ENCODE results near the gene MTM1.

The MTM1 gene

GRCh38 chrX:150602743-150603142 lies 34.3 kb downstream of the MTM1 start:
- TF ChIP-seq POLR2A (IDR thresholded peaks at IDR 0.05; ENCODE audit: low read depth, low read length): no peak
- FAIRE-seq: no peak
- no peak for DNase-seq (ENCODE audit: insufficient read length, low spot score)

DNA sequence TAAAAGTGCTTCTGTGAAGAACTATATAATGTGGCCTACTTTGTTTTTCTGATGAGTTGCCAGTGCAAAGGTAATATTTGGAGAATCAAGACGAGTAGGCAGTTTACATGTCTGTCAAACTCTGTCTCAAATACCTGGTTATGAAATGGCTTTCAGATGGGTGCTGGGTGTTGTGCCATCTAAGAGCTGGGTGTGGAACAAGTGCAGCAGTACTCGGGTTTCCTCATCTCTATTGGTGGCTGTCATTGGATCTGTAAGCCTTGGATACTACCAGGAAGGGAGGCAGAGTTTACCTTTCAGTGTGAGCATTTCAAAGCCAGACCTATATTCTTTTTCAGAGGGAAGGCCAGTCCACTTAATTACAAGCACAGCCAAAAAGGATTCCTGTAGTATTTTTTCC lies 37.2 kb downstream of the MTM1 start:
- TF ChIP-seq POLR2A (IDR thresholded peaks at IDR 0.05; ENCODE audit: low read depth, low read length): no peak
- FAIRE-seq (no peak), DNase-seq (ENCODE audit: insufficient read length, low spot score) (no peak)

DNA sequence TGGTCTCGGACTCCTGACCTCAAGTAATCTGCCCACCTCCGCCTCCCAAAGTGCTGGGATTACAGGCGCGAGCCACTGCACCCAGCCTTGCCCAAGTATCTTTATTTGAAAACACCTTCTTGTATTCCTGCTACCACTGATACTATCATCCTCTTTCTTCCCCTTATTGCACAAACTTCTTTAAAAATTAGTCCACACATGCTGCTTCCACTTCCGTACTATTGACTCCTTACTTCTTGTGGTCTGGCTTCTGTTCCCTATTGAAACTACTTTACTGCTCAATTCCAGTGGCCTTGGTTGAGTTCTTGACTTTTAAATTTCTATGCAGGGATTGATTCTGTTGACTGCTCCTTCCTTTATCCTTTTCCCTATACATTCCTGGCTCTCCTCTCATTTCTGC lies 38.8 kb downstream of the MTM1 start:
- no peak for DNase-seq (ENCODE audit: insufficient read length, low spot score)
- no peak for TF ChIP-seq POLR2A (IDR thresholded peaks at IDR 0.05; ENCODE audit: low read depth, low read length)

GRCh38 chrX:150610043-150610442 lies 41.6 kb downstream of the MTM1 start:
- DNase-seq (ENCODE audit: insufficient read length, low spot score) (no peak), FAIRE-seq (no peak)
- TF ChIP-seq POLR2A (IDR thresholded peaks at IDR 0.05; ENCODE audit: low read depth, low read length): no peak

More for the DNA sequence above, 38.8 kb downstream of the MTM1 start:
- no peak for FAIRE-seq

- FAIRE-seq: no peak
- DNase-seq (ENCODE audit: insufficient read length, low spot score): no peak
- no peak for TF ChIP-seq POLR2A (IDR thresholded peaks at IDR 0.05; ENCODE audit: low read depth, low read length)
Observed at GRCh38 chrX:150610446-150610845, 42.0 kb downstream of the MTM1 start.

- FAIRE-seq (no peak), DNase-seq (ENCODE audit: insufficient read length, low spot score) (no peak)
- no peak for TF ChIP-seq POLR2A (IDR thresholded peaks at IDR 0.05; ENCODE audit: low read depth, low read length)
Observed at GRCh38 chrX:150615356-150615755, 46.9 kb downstream of the MTM1 start.

DNA sequence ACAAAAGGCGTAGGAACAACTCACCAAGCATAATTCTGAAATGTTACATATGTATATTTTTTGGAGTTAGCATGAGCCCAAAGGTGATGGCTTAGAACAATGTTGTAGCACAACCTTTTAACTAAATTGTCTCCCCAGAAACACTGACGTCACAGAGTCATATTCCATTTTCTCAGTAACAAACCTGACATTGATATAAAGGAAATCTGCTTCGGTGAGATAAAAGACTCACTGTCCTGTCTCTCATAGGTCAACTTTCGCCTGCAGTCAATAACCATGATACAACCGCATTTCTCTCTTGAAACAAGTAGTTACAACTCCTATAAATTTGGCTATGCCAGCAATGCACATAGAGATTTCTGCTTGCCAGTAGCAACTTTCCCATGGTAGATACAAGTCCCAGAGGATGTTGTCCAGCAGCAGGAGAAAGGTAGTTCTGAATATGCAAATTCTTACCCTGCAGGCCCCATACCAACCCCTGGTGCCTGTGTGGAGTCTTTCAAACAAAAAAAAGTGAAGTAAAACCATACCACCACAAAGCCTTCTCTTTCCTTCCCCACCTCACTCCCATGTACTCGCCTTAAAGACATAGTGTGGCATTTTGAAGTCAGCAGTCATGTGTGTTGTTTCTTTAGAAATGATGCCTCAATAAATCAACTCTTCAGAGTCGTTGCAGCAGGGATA lies 47.9 kb downstream of the MTM1 start:
- FAIRE-seq (no peak), DNase-seq (ENCODE audit: insufficient read length, low spot score) (no peak)
- TF ChIP-seq POLR2A (IDR thresholded peaks at IDR 0.05; ENCODE audit: low read depth, low read length): no peak

GRCh38 chrX:150616863-150617198 lies 48.4 kb downstream of the MTM1 start:
- no peak for TF ChIP-seq POLR2A (IDR thresholded peaks at IDR 0.05; ENCODE audit: low read depth, low read length)
- DNase-seq (ENCODE audit: insufficient read length, low spot score) (no peak), FAIRE-seq (no peak)

DNA sequence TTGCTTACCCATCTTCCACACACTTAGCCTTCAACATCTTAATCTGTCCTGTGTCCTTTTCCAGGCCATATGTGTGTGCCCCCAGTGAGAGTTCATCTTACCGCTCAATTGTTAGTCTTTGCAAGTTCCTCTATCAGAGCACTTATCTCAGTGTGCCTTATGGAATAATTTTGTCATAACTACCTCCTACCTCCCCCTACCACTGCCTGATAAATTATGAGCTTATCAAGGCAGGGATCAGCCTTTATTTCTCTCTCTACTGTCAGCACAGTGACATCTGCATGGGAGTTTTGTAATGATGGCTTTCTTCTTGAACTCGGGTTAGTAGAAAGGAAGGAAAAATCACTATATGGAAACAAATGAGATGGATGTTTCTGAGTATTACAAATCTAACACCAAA lies 53.2 kb downstream of the MTM1 start:
- DNase-seq (ENCODE audit: insufficient read length, low spot score) (no peak), FAIRE-seq (no peak)
- TF ChIP-seq POLR2A (IDR thresholded peaks at IDR 0.05; ENCODE audit: low read depth, low read length): no peak

GRCh38 chrX:150623583-150623982 lies 55.2 kb downstream of the MTM1 start:
- FAIRE-seq (no peak), DNase-seq (ENCODE audit: insufficient read length, low spot score) (no peak)
- no peak for TF ChIP-seq POLR2A (IDR thresholded peaks at IDR 0.05; ENCODE audit: low read depth, low read length)

DNA sequence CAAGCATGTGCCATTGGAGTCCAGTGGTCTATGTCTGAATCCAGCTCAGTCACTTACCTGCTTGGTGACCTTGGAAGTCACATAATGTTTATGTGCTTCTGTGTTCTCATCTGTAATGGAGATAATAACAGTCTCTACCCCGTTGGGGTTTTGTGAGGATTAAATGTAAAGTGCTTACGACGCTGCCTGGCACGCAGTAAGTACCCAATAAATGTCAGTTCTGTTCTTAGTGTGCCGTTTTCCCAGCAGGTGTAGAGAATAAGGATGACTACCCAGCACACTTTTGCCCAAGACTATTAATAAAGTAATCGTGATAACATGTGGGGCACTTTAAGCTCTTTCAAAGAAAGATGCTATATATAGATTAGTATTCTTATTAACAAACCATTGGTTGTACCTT lies 56.7 kb downstream of the MTM1 start:
- FAIRE-seq: no peak
- no peak for DNase-seq (ENCODE audit: insufficient read length, low spot score)

DNA sequence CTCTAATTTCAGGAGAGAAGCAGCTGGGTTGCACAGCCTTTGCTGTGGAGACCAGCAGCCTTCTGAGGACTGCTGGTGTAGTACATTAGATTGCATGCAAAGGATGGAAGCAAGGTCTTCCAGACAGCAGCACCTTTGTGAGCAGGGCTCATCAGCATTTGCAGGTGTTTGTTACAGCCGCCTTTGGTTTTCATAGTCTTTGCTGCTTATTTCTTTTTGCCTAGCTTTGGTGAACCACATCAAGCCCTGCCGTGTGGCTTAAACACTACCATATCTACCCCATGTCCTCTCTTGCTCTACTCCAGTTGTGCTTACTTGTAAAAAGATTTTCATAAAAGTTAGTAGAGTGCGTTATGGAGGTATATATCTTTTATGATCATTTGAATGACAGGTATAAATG lies 57.5 kb downstream of the MTM1 start:
- no peak for FAIRE-seq
- TF ChIP-seq POLR2A (IDR thresholded peaks at IDR 0.05; ENCODE audit: low read depth, low read length): no peak

More for the DNA sequence above, 56.7 kb downstream of the MTM1 start:
- no peak for TF ChIP-seq POLR2A (IDR thresholded peaks at IDR 0.05; ENCODE audit: low read depth, low read length)

GRCh38 chrX:150627957-150628356 lies 59.5 kb downstream of the MTM1 start:
- no peak for TF ChIP-seq POLR2A (IDR thresholded peaks at IDR 0.05; ENCODE audit: low read depth, low read length)
- DNase-seq (ENCODE audit: insufficient read length, low spot score): no peak
- FAIRE-seq: no peak

More for the DNA sequence above, 57.5 kb downstream of the MTM1 start:
- DNase-seq (ENCODE audit: insufficient read length, low spot score): no peak

DNA sequence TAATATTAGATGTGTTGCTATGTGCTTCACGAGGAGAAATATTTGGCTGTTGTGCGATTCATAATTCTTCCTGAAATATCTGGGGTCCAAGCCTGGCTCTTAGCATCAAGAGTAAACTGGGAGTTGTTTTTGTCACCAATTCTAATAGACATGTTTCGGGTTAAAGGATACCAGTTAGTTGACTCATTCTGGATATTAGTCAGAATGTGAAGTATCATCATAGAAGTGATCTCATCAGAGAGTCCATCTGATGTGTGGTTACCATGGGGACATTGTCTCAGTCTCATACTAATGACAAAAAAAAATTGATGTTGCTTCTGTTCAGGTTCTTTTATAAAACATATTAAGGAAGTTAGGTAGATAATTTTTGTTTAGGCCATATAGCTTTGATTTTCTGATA lies 67.5 kb downstream of the MTM1 start:
- FAIRE-seq: peak; percentile 11

GRCh38 chrX:150642423-150642822 lies 74.0 kb downstream of the MTM1 start:
- FAIRE-seq: no peak
- TF ChIP-seq POLR2A (IDR thresholded peaks at IDR 0.05; ENCODE audit: low read depth, low read length): no peak
- DNase-seq (ENCODE audit: insufficient read length, low spot score): no peak

More for the DNA sequence above, 67.5 kb downstream of the MTM1 start:
- DNase-seq (ENCODE audit: insufficient read length, low spot score): peak; percentile 12
- TF ChIP-seq POLR2A (IDR thresholded peaks at IDR 0.05; ENCODE audit: low read depth, low read length): no peak

- FAIRE-seq: no peak
Observed at GRCh38 chrX:150643271-150643670, 74.8 kb downstream of the MTM1 start.

More at GRCh38 chrX:150643271-150643670, 74.8 kb downstream of the MTM1 start:
- TF ChIP-seq POLR2A (IDR thresholded peaks at IDR 0.05; ENCODE audit: low read depth, low read length): no peak
- DNase-seq (ENCODE audit: insufficient read length, low spot score): no peak

All from H54 (cell line).